OCI-LY7 (cell line): ENCODE results near the gene CHST6. TPM values are rescaled to one million over a fixed set of nuclear protein-coding genes. Genes with fewer than 3 reads are reported as not detected.

Experiments
- BruUV-seq: library from RNA; stranded (reverse); fragments of 400-500 nt; replicated peaks from 2 replicates; lab custom pipeline; 2021; lab: Mats Ljungman, UMichigan
- CTCF ChIA-PET: fragments of 300-600 bp; sonication (Branson Sonifier 250); formaldehyde crosslinking; loops from one replicate; lab custom pipeline; 2022; ENCODE audit warnings: antibody characterized with exemption; ENCODE audit not compliant: unreplicated experiment; lab: Charles Lee
- POLR2A ChIA-PET: fragments of 300-600 bp; sonication (Branson Sonifier 250); formaldehyde crosslinking; loops from one replicate; lab custom pipeline; 2022; ENCODE audit warnings: antibody characterized with exemption; lab: Charles Lee
- DNase-seq: peaks from one replicate; pipeline ENCODE4 v3.0.0-alpha.2; 2015; ENCODE audit warnings: low spot score
- H2AFZ ChIP-seq: fragments of 200-600 bp; sonication (generic), shearing (Covaris generic); 2 replicates; pipeline ENCODE4 v1.6.1; 2014; ENCODE audit warnings: mild to moderate bottlenecking, antibody characterized with exemption, low read length, moderate library complexity
- H3K27ac ChIP-seq: fragments of 200-600 bp; sonication (generic); 2 replicates; pipeline ENCODE4 v1.5.1; 2014; ENCODE audit warnings: mixed run types, low read depth, mild to moderate bottlenecking, moderate library complexity, low read length, inconsistent platforms; ENCODE audit not compliant: poor library complexity, severe bottlenecking
- H3K36me3 ChIP-seq: fragments of 200-600 bp; sonication (generic); 2 replicates; pipeline ENCODE4 v1.6.1; 2014; ENCODE audit warnings: mild to moderate bottlenecking, antibody characterized with exemption, low read length, moderate library complexity, mixed read lengths; ENCODE audit not compliant: insufficient read depth
- H3K4me1 ChIP-seq: fragments of 200-600 bp; sonication (generic); 2 replicates; pipeline ENCODE4 v1.5.1; 2014; ENCODE audit warnings: mild to moderate bottlenecking, low read length; ENCODE audit not compliant: insufficient read depth, poor library complexity, severe bottlenecking
- H3K4me2 ChIP-seq: fragments of 200-600 bp; sonication (generic); 2 replicates; pipeline ENCODE4 v1.6.1; 2014; ENCODE audit warnings: mild to moderate bottlenecking, low read length
- H3K4me3 ChIP-seq: fragments of 200-600 bp; sonication (generic); 2 replicates; pipeline ENCODE4 v1.5.1; 2014; ENCODE audit warnings: mild to moderate bottlenecking, low read depth, low read length; ENCODE audit not compliant: poor library complexity, severe bottlenecking
- H3K79me2 ChIP-seq: fragments of 200-600 bp; sonication (generic); 2 replicates; pipeline ENCODE4 v1.6.1; 2016; ENCODE audit warnings: low read depth, mild to moderate bottlenecking, low read length, moderate library complexity, mixed read lengths; ENCODE audit not compliant: insufficient read depth
- H3K9me2 ChIP-seq: fragments of 200-600 bp; sonication (generic); 2 replicates; pipeline ENCODE4 v1.6.1; 2016; ENCODE audit warnings: mild to moderate bottlenecking, low read length, mixed read lengths; ENCODE audit not compliant: insufficient read depth
- H3K9me3 ChIP-seq: fragments of 200-600 bp; sonication (generic); 2 replicates; pipeline ENCODE4 v1.6.1; 2014; ENCODE audit warnings: mild to moderate bottlenecking, mixed run types, low read length, mixed read lengths
- H4K20me1 ChIP-seq: fragments of 200-600 bp; sonication (generic); 2 replicates; pipeline ENCODE4 v1.6.1; 2014; ENCODE audit warnings: mild to moderate bottlenecking, antibody characterized with exemption, low read length, moderate library complexity, mixed read lengths; ENCODE audit not compliant: insufficient read depth
- EZH2phosphoT487 ChIP-seq: fragments of 200-600 bp; sonication (generic); IDR thresholded peaks from 2 replicates; pipeline ENCODE4 v1.6.1; 2018; ENCODE audit warnings: low read depth, borderline replicate concordance, mild to moderate bottlenecking, mixed run types, antibody characterized with exemption, low read length, moderate library complexity, mixed read lengths
- intact Hi-C: fragments of 100-400 bp; cut with micrococcal nuclease; formaldehyde crosslinking; loops from one replicate; pipeline ENCODE4 v1.10.0; 2022; ENCODE audit not compliant: unreplicated experiment
- total RNA-seq, 2 experiments: library from RNA; depleted of rRNA in 1 of 2; stranded (reverse); fragments of >200 nt in 1 of 2; shearing (Covaris generic) in 1 of 2; gene quantifications; 2 replicates each; pipeline ENCODE4 v1.2.3, GENCODE V29; 2014 to 2022
- TF ChIP-seq, protein P1 (sequence below): fragments of 200-600 bp; sonication (generic); conservative IDR thresholded peaks from 2 replicates; pipeline ENCODE4 v1.5.1; 2014; ENCODE audit warnings: mild to moderate bottlenecking, antibody characterized with exemption, low read length, moderate library complexity, mixed read lengths

The CHST6 gene
- total RNA-seq, 2 experiments from 2014 or later: 0.06 TPM; not detected in 1

DNA sequence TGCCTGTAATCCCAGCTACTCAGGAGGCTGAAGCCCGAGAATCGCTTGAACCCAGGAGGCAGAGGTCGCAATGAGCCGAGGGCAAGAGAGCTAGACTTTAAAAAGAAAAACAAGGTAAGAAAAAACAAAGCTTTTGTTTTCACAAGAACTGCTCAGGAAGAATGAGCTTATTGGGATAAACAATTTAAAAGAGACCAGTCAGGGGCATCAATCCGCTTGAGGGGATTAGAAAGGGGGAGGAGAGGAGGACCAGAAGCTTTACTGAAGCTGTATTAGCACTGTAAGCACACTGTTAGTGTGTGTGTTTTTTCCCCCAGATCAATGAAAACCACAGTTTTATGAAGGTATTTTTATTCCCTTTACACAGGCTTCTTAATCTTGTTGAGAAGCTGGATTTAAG is 39.6 kb downstream of the CHST6 start:
- CTCF ChIA-PET: no interaction called here
- no peak overlapping the region for H2AFZ ChIP-seq
- DNase-seq: no peak
- peaks cover 3% of the 10 kb centered on the region; the same call in 1 of the 2 replicates for H4K20me1 ChIP-seq
- no peak overlapping the region for H3K27ac ChIP-seq
- H3K9me3 ChIP-seq: no peaks in the 10 kb centered on the region
- peaks cover 13% of the 10 kb centered on the region for H3K79me2 ChIP-seq
- POLR2A ChIA-PET: interaction anchor here (0.6 to 2.6 kb wide), 4 partner anchors 11 to 308 kb away, joined by 3 to 8 read pairs (median 4); partner anchors contain the start of gene CFDP1
- intact Hi-C loops: no loop called here
- no TSS peak for BruUV-seq
- H3K4me1 ChIP-seq: no peaks in the 10 kb centered on the region
- TF ChIP-seq, protein P1, sequence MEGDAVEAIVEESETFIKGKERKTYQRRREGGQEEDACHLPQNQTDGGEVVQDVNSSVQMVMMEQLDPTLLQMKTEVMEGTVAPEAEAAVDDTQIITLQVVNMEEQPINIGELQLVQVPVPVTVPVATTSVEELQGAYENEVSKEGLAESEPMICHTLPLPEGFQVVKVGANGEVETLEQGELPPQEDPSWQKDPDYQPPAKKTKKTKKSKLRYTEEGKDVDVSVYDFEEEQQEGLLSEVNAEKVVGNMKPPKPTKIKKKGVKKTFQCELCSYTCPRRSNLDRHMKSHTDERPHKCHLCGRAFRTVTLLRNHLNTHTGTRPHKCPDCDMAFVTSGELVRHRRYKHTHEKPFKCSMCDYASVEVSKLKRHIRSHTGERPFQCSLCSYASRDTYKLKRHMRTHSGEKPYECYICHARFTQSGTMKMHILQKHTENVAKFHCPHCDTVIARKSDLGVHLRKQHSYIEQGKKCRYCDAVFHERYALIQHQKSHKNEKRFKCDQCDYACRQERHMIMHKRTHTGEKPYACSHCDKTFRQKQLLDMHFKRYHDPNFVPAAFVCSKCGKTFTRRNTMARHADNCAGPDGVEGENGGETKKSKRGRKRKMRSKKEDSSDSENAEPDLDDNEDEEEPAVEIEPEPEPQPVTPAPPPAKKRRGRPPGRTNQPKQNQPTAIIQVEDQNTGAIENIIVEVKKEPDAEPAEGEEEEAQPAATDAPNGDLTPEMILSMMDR: no peak
- no peak for TF ChIP-seq EZH2phosphoT487
- H3K4me3 ChIP-seq: no peak overlapping the region
- no peak overlapping the region for H3K4me2 ChIP-seq
- H3K9me2 ChIP-seq: no peaks in the 10 kb centered on the region
- peaks cover 15% of the 10 kb centered on the region for H3K36me3 ChIP-seq

DNA sequence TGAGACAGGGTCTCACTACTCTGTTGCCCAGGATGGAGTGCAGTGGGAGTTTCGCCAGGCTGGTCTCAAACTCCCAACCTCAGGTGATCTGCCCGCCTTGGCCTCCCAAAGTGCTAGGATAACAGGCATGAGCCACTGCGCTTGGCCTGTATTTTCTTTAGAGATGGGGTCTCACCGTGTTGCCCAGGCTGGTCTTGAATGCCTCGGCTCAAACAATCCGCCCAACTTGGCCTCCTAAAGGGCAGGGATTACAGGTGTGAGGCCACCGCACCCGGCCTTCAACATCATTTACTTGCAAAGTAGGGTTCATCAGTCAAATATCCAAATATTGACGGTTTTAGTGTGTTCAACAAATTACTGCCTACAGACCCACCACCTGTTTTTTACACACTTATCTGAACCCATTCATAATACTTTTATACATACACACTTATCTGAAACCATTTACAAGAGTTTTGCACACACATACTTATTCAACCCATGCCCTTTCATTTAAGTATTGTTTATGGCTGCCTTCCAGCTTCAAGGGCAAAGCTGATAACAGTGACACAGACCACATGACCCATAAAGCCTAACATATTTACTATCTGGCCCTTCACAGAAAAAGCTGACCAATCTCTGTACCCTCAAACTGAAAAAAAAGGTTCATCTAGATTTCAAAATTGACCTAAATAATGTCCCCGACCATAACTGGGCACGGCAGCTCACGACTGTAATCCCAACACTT is 42.6 kb downstream of the CHST6 start:
- no peaks in the 10 kb centered on the region for H3K4me1 ChIP-seq
- TF ChIP-seq EZH2phosphoT487: no peak
- TF ChIP-seq, protein P1: no peak
- no peaks in the 10 kb centered on the region for H3K9me2 ChIP-seq
- H3K9me3 ChIP-seq: no peaks in the 10 kb centered on the region
- H3K36me3 ChIP-seq: peaks cover 18% of the 10 kb centered on the region
- H3K79me2 ChIP-seq: 0 out of 2 replicates have a peak, but pooled peaks cover 8% of the 10 kb centered on the region
- H2AFZ ChIP-seq: no peak overlapping the region
- no peak overlapping the region for H3K4me2 ChIP-seq
- H3K4me3 ChIP-seq: no peak overlapping the region
- BruUV-seq: no TSS peak
- H4K20me1 ChIP-seq: no peaks in the 10 kb centered on the region
- no peak overlapping the region for H3K27ac ChIP-seq
- DNase-seq: no peak
- intact Hi-C loops: no loop called here
- ChIA-PET POLR2A (no interaction called here), CTCF (no interaction called here)

DNA sequence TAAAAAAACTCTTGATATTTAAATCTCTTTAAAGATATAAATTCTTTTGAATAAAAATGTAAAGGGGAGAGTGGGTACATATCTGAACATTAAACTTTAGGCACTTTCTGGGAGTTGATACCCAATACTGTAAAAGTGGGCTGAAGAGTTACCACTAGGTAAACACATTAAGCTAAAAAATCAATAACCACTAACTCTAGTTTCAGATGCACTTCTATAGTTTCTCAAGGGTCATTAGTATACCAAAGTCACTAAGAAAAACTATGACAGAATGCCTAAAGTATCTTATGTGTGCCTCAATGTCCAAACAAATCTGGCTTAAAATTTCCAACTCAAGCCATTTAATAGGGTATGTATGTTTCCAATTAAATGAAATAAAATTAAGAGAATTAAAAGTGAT is 48.8 kb downstream of the CHST6 start:
- Histone ChIP-seq H3K9me3 (no peaks in the 10 kb centered on the region), H3K4me2 (no peak overlapping the region), H3K79me2 (no peaks in the 10 kb centered on the region), H3K4me1 (no peaks in the 10 kb centered on the region), H3K9me2 (no peaks in the 10 kb centered on the region), H3K36me3 (peaks cover 19% of the 10 kb centered on the region), H2AFZ (no peak overlapping the region), H4K20me1 (no peaks in the 10 kb centered on the region), H3K4me3 (no peak overlapping the region), H3K27ac (no peak overlapping the region)
- DNase-seq: no peak
- TF ChIP-seq, protein P1: no peak
- no peak for TF ChIP-seq EZH2phosphoT487
- ChIA-PET CTCF (no interaction called here), POLR2A (interaction anchor here (0.7 to 1.4 kb wide), 4 partner anchors 12 to 166 kb away, joined by 3 to 7 read pairs (median 3); partner anchors contain the start of gene CFDP1)
- intact Hi-C loops: no loop called here
- no TSS peak for BruUV-seq
